Ovary (tissue), 3 donors: ENCODE data around the gene ILDR2.

Experiments
- POLR2A ChIP-seq: fragments of 450-650 bp; IDR thresholded peaks from one replicate; pipeline ENCODE4 v1.6.1; 2017; ENCODE audit warnings: antibody characterized with exemption, mild to moderate bottlenecking, moderate library complexity
- TF ChIP-seq, protein P1 (sequence below), 3 donors: fragments of 450-650 bp in 2 of 3; fragments of 200-600 bp in 1 of 3; IDR thresholded peaks; one replicate each; pipeline versions ENCODE4 v1.5.1 to v1.8.0; 2016 to 2022; ENCODE audit warnings: antibody characterized with exemption in 3 of 3, mild to moderate bottlenecking in 1 of 3
- donor health status: DM: no; HTN: no; CAD: no.

DNA sequence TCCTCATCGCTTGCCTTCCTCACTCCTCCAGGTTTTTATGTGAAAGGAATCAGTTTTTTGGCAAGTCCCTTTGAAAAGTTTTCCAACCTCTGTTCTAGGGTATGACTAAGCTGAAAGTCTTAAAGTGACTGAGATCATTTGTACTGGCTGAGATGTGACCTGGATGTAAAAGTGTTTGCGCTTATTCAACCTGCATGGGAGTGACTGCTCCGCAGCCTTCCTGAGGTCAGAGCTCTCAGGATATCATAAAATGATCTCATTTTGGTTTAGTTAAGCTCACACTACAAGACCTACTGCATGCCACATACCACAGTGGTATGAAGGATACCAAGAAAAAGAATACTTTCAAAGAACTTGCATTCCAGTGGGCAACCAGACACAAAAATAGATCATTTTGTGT, 69.4 kb downstream of the ILDR2 start:
- TF ChIP-seq, protein P1, sequence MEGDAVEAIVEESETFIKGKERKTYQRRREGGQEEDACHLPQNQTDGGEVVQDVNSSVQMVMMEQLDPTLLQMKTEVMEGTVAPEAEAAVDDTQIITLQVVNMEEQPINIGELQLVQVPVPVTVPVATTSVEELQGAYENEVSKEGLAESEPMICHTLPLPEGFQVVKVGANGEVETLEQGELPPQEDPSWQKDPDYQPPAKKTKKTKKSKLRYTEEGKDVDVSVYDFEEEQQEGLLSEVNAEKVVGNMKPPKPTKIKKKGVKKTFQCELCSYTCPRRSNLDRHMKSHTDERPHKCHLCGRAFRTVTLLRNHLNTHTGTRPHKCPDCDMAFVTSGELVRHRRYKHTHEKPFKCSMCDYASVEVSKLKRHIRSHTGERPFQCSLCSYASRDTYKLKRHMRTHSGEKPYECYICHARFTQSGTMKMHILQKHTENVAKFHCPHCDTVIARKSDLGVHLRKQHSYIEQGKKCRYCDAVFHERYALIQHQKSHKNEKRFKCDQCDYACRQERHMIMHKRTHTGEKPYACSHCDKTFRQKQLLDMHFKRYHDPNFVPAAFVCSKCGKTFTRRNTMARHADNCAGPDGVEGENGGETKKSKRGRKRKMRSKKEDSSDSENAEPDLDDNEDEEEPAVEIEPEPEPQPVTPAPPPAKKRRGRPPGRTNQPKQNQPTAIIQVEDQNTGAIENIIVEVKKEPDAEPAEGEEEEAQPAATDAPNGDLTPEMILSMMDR (IDR thresholded peaks at IDR 0.05): no peak
- no peak for TF ChIP-seq POLR2A
